ENCODE measurements around the gene SCN2A.
"Not testable (repeated sequence)": the region's sequence is repeated elsewhere in the genome, so short reads cannot be mapped to it uniquely, and the experiment has no call there.

Gene SCN2A

GRCh38 chr2:165251366-165251765 is 12.2 kb downstream of the SCN2A start:
- no peak for DNase-seq (ENCODE audit: low read depth in 4 of 4, low spot score in 1 of 4)

GRCh38 chr2:165253178-165253577 is 14.0 kb downstream of the SCN2A start:
- DNase-seq (ENCODE audit: low read depth in 4 of 4, low spot score in 1 of 4) = no peak

- DNase-seq (ENCODE audit: low read depth in 4 of 4, low spot score in 1 of 4) = no peak
Measured at GRCh38 chr2:165256618-165257017, 17.4 kb downstream of the SCN2A start.

- DNase-seq (ENCODE audit: low read depth in 4 of 4, low spot score in 1 of 4) = not testable (repeated sequence)
Measured at GRCh38 chr2:165260347-165260746, 21.1 kb downstream of the SCN2A start.

- DNase-seq (ENCODE audit: low read depth in 4 of 4, low spot score in 1 of 4) = no peak
Measured at GRCh38 chr2:165268754-165269153, 29.5 kb downstream of the SCN2A start.

GRCh38 chr2:165273176-165273575 is 34.0 kb downstream of the SCN2A start:
- no peak for DNase-seq (ENCODE audit: low read depth in 4 of 4, low spot score in 1 of 4)

GRCh38 chr2:165274698-165275097 is 35.5 kb downstream of the SCN2A start:
- DNase-seq (ENCODE audit: low read depth in 4 of 4, low spot score in 1 of 4) = no peak

- no peak for DNase-seq (ENCODE audit: low read depth in 4 of 4, low spot score in 1 of 4)
Measured at GRCh38 chr2:165275932-165276331, 36.7 kb downstream of the SCN2A start.

- no peak for DNase-seq (ENCODE audit: low read depth in 4 of 4, low spot score in 1 of 4)
Measured at GRCh38 chr2:165277295-165277694, 38.1 kb downstream of the SCN2A start.

GRCh38 chr2:165277860-165278656 is 38.8 kb downstream of the SCN2A start:
- no peak for DNase-seq (ENCODE audit: low read depth in 4 of 4, low spot score in 1 of 4)

DNA sequence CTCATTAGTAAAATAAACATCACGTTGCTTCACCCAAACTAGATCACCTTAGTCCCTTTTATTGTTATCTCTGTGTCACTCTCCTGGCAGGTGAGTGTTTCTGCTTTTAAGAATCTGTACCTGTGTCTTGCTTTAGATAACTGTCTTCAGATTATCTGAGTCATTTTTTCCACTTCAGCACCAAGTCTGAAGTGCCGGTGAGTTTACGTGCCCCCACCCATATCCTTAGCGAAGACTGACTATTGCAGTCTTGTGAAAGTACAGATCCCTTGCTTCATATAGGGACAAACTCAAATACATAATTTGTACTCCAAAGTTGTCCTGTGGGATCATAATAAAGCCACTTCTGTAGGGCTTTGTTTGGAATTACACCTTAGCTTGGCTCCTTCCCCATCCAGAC is 41.1 kb downstream of the SCN2A start:
- DNase-seq (ENCODE audit: low read depth in 4 of 4, low spot score in 1 of 4) = no peak

DNA sequence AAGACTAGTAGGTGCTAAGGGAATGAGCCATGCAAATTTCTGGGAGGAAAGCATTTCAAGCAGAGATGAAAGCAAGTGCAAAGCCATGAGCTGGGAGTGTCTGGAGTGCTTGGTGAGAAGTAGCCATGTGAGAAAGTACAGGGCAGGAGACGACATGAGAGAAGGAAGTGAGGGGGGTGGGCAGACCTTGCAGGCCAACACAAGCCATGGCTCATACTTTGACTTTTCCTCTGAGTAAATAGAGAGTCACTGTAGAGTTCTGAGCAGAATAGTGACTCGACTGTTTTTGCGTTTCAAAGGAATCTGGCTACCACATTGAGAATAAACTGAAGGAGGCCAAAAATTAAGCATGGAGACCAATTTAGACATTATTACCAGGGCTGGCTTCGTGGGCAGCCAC is 42.2 kb downstream of the SCN2A start:
- no peak for DNase-seq (ENCODE audit: low read depth in 4 of 4, low spot score in 1 of 4)

GRCh38 chr2:165283342-165283741 is 44.1 kb downstream of the SCN2A start:
- DNase-seq (ENCODE audit: low read depth in 4 of 4, low spot score in 1 of 4) = no peak

DNA sequence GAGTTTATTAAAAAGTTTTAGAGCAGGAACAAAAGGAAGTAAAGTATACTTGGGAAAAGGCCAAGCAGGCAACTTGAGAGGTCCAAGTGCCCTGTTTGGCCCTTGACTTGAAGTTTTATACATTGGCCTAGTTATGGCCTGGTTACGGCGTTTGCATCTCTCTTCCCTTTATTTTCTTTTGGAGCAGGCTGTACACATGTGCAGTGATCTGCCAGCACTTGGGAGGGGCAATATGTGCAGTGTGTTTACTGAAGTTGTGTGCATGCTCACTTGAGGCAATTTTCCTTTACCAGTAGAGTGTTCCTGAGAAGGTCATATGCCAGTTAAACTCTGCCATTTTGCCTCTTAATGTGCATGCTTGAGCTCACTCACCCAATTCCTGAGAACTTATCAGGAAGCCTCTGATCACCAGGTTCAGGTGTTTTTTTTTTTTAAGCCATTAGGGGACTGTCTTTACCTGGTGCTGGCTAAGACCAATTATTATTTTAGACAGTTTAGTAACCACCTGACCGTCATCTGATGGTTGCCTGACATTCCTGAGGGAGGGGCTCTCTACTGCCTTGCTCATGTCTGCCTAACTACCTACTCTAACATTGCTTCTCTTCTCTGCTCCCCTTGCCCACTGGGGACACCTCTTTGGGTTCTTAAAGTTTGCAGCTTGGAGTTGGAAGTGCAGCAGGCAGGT is 48.0 kb downstream of the SCN2A start:
- DNase-seq (ENCODE audit: low read depth in 4 of 4, low spot score in 1 of 4) = no peak

- DNase-seq (ENCODE audit: low read depth in 4 of 4, low spot score in 1 of 4) = no peak
Measured at GRCh38 chr2:165289069-165289468, 49.9 kb downstream of the SCN2A start.

DNA sequence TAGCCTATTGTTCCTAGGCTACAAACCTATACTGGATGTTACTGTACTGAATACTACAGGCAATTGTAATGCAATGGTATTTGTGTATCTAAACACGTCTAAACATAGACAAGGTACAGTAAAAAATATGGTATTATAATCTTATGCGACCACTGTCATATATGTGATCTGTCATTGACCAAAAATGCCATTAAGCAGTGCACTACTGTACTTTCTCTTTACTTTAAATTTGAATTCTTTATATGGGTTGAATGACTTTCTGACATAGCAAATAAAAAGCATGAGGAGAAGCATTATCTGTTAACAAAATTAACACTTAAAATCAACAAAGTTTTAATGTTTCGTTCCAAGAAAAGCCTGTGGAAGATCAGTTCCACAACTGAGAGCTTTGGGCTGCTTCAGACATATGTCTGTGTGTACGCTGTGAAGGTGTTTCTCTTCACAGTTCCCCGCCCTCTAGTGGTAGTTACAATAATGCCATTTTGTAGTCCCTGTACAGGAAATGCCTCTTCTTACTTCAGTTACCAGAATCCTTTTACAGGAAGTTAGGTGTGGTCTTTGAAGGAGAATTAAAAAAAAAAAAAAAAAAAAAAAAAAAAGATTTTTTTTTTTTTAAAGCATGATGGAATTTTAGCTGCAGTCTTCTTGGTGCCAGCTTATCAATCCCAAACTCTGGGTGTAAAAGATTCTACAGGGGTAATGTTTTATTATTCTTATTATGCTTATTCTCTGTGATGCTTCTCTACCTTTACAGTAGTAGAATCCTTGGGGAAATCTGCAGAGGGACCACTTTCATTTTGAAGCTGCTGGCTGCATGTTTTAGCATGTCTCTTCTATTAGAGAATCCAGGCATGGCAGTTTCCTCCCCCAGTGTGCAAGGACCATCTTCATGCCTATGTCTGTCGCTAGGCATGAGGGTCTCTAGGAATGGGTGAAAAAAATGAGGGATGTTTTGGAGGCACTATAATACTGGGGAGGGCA is 54.5 kb downstream of the SCN2A start:
- DNase-seq (ENCODE audit: low read depth in 4 of 4, low spot score in 1 of 4) = peak in 1 of 4 experiments; percentile 9

DNA sequence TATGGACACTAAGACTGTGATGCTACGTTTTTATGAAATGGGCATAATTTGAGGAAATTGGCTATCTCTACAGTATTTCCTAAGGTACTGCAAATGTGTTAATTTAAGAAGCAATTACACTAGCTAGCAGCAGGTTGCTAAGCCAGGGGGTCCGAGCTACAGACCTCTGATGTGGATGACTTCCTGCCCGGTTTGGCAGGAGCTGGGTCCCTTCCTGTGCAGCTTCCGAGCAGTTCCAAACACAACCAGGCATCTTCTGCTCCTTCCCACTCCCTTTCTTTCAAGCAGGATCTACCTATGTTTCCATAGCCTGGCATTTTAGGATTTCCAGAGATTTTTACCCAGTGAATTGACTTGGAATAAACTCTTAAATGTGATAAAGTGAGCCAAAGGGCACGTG is 55.7 kb downstream of the SCN2A start:
- no peak for DNase-seq (ENCODE audit: low read depth in 4 of 4, low spot score in 1 of 4)

DNA sequence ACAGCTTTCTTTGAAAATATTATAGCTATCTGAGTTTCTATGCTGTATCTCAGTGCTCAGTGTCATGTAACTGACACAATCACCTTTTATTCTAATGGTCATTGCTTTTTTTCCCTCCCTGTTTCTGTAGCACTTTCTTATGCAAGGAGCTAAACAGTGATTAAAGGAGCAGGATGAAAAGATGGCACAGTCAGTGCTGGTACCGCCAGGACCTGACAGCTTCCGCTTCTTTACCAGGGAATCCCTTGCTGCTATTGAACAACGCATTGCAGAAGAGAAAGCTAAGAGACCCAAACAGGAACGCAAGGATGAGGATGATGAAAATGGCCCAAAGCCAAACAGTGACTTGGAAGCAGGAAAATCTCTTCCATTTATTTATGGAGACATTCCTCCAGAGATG is 56.4 kb downstream of the SCN2A start:
- DNase-seq (ENCODE audit: low read depth in 4 of 4, low spot score in 1 of 4) = no peak

DNA sequence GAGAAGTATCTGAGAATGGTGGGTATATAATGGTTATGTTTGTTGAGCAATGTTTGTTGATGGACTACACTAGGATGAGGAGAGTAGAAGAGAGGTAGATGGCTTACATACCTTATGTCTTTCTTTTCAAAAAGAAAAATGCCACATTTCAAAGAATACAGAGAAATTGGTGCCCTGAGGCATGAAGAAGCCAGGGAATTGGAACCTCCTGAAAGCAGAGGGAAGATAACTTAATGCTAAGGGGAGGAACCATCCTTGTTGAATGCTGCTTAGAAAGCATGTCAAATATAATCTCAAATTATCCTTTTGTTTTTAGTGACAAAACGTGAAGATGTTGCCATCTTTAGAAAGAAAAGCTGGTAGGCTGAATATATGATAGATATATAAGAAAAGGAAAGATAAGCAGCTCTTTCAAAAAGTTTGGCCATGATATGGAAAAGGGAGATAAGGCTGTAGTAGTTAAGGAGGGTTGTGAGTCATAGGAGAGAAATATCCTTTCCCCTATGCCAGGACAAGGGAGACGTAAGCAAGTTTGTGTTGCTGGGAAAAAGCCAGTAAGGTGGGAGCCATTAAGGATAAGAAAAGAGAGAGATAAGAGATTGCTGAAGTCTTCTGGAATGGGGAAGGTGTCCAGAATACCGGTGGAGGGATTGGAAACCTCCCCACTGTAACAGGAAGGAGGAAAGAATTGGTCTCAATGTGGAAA is 66.3 kb downstream of the SCN2A start:
- no peak for DNase-seq (ENCODE audit: low read depth in 4 of 4, low spot score in 1 of 4)

- no peak for DNase-seq (ENCODE audit: low read depth in 4 of 4, low spot score in 1 of 4)
Measured at GRCh38 chr2:165307317-165307716, 68.1 kb downstream of the SCN2A start.

- no peak for DNase-seq (ENCODE audit: low read depth in 4 of 4, low spot score in 1 of 4)
Measured at GRCh38 chr2:165311949-165312348, 72.7 kb downstream of the SCN2A start.
